A549 (cell line): Measurements from ENCODE around the gene ANO6.

Experiments
- JUNB ChIP-seq: fragments of >200 bp; sonication (Bioruptor Twin); formaldehyde crosslinking; IDR thresholded peaks from 2 replicates; pipeline ENCODE4 v1.6.1; 2016
- TF ChIP-seq, protein P1 (sequence below): fragments of >200 bp; sonication (Bioruptor Twin); formaldehyde crosslinking; IDR thresholded peaks from 3 replicates; pipeline ENCODE4 v1.5.1; 2016

DNA sequence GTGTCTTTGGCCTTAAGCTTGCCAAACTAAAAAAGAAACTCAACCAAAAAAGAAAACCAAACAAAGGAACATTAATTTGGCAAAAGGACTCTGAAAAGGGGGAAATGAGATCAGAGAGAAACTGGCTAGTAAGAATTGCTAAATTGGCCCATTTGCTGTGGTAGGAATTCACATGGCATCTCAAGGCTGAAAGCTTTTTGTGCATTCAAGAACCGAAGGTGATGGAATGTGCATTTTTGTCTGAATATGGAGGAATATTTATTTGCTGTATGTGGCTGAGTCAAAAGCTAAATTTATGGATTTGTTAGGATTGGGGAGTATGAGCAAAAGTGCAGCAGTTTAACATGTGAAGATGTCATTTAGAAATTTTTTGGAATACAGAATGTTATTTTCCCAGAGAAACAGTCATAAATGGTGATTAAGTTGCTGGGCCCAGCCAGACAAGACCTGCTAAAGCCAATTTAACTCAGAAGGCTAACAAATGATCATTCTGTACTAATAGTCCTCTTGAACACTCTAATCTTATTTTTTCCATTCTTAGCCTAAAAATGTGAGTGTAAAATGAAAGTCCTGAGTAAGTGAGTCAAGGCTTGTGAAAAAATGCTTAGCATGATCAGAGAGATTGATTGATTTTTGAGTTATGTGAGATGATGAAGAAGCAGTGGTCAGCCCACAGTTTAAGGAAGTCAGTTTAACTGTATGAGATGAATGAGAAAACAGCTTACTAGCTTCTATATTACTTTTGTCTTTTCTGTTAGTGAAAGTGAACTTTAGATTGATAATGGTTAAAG lies 94.1 kb downstream of the ANO6 start:
- TF ChIP-seq, protein P1, sequence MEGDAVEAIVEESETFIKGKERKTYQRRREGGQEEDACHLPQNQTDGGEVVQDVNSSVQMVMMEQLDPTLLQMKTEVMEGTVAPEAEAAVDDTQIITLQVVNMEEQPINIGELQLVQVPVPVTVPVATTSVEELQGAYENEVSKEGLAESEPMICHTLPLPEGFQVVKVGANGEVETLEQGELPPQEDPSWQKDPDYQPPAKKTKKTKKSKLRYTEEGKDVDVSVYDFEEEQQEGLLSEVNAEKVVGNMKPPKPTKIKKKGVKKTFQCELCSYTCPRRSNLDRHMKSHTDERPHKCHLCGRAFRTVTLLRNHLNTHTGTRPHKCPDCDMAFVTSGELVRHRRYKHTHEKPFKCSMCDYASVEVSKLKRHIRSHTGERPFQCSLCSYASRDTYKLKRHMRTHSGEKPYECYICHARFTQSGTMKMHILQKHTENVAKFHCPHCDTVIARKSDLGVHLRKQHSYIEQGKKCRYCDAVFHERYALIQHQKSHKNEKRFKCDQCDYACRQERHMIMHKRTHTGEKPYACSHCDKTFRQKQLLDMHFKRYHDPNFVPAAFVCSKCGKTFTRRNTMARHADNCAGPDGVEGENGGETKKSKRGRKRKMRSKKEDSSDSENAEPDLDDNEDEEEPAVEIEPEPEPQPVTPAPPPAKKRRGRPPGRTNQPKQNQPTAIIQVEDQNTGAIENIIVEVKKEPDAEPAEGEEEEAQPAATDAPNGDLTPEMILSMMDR, result no peak
- no peak for TF ChIP-seq JUNB
